ENCODE results near the gene MCM3AP.
A peak's percentile ranks its signal among the peaks of the same experiment; 100 is the strongest.

The MCM3AP gene

DNA sequence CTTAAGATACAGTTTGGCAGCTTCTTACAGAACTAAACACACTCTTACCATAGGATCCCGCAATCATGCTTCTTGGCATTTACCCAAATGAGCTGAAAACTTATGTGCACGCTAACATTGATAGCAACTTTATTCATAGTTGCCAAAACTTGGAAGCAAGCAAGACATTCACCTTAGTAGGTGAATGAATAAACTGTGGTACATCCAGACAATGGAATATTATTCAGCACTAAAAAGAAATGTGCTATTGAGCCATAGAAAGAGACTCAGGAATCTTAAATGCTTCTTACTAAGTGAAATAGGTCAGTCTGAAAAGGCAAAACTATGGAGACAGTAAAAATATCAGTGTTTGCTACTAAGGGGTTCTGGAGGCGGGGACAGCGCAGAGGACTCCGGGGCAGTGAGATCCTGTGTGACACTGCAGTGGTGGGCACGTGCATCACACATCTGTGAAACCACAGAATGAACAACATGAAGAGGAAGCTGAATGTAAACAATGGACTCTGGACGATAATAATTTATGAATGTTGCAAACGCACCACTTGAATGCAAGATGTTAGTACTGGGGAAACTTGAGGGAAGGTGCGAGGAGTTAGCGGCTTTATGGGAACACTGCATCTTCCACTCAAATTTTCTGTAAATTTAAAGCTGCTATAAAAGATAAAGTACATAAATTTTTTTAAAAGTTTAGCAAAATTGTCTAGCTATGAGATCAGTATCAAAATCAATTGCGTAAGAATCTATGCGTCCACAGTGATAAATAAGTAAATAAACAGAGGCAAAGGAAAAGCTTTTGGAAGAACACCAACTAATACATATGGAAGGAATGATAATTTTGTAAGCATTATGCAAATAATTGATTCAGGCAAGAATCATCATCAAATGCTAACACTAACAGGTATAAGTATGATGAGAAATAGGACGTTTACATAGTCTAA, 85.7 kb downstream of the MCM3AP start:
- DNase-seq = no peak

DNA sequence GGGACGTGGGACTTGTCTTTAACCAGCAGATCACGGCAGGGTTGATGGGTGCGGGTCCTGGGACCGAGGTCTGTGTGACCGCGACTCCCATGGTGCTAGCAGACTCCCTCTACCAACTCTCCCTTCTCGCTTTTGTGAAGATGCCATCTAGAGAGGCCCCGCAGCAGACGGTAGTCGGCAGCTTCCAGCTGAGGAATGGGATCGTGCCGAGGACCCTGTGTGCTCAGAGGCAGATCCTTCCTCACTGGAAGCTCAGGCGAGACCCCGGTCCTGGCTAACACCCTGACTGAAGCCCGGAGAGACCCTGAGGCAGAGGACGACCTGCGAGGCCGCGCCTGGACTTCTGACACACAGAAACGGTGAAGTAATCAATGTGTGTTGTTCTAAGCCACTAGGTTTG, 88.7 kb downstream of the MCM3AP start:
- peak; percentile 10 for DNase-seq

GRCh38 chr21:46195595-46196195, 89.7 kb downstream of the MCM3AP start:
- no peak for DNase-seq

GRCh38 chr21:46194374-46195334, 90.8 kb downstream of the MCM3AP start:
- DNase-seq = no peak

GRCh38 chr21:46193829-46194373, 91.5 kb downstream of the MCM3AP start:
- no peak for DNase-seq

- no peak for DNase-seq
Measured at GRCh38 chr21:46191686-46192575, 93.5 kb downstream of the MCM3AP start.

GRCh38 chr21:46191257-46191685, 94.1 kb downstream of the MCM3AP start:
- no peak for DNase-seq

- DNase-seq = no peak
Measured at GRCh38 chr21:46190491-46191131, 94.8 kb downstream of the MCM3AP start.

GRCh38 chr21:46189959-46190490, 95.4 kb downstream of the MCM3AP start:
- DNase-seq = no peak

DNA sequence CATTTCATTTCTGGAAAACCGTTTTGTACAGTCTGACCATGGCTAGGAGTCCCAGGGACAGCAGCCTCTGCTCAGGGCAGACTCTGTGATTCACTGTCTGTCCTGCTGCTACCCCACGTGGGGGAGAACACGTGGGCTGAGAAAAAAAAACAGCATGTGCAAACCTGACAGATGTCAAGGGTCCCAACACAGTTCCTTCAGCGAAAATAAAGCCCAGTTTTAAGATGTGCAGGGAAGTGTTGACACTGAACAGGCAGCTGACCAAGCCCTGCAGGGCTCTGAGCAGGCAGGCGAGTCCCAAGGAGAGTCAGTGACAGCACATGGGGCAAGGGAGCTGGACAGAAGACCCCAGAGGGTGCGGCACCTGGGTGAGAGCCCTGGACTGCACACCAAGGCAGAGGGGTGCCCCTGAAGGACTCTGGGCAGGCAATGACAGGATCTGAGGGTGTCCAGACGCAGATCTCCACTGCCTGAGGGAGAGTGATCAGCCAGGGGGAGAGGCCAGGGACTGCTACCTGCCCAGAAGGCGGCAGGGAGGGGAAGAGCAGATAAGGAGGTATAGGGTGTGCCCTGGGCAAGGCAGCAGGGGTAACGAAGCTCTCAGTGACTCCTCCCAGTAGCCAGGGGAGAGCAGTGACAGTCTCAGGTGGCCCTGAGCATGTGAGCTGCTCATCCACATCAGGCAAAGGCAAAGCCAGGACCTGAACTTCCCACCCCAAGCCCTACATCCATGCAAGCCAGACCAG, 96.0 kb downstream of the MCM3AP start:
- DNase-seq = no peak

- DNase-seq = no peak
Measured at GRCh38 chr21:46188226-46189212, 96.9 kb downstream of the MCM3AP start.

DNA sequence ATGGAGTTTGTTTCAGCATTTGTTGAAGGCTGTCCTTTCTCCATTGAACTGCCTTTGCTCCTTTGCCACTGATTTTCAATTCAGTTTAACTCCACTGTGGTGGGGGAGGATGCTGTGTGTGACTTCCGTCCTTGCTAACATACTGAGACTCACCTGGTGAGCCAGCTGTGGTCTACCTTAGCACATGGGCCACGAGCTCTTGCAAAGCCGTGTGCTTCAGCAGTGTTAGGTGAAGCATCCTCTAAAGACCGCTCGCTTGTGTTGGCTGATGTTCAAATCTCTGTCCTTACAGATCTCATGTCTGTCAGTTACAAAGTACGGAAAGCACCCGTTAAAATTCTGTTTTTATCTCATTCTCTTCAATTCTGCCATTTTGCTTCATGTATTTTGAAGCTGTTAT, 97.6 kb downstream of the MCM3AP start:
- DNase-seq = no peak

- no peak for DNase-seq
Measured at GRCh38 chr21:46187261-46187660, 98.2 kb downstream of the MCM3AP start.

- no peak for DNase-seq
Measured at GRCh38 chr21:46185716-46186115, 99.7 kb downstream of the MCM3AP start.
